Measurements from ENCODE around the gene MTA3.

DNA sequence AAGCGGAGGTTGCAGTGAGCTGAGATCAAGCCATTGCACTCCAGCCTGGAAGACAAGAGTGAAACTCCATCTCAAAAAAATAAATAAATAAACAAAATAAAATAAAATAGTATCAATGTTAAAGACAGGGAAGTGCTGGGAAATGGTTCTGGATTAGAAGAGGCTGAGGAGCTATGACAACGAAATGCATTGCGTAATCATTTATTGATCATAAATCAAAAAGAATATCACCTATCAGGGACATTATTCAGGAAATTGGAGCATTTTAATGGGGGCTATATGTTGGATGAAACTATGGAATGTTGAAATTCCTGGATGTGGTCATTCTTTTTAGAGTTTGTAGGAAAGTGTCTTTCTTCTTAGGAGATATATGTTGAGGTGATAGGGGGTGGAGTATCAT, 30.9 kb upstream of the MTA3 start:
- no peak for TF ChIP-seq POLR2A (IDR thresholded peaks at IDR 0.05; ENCODE audit: extremely low read depth, insufficient read length)
- TF ChIP-seq, protein P1, sequence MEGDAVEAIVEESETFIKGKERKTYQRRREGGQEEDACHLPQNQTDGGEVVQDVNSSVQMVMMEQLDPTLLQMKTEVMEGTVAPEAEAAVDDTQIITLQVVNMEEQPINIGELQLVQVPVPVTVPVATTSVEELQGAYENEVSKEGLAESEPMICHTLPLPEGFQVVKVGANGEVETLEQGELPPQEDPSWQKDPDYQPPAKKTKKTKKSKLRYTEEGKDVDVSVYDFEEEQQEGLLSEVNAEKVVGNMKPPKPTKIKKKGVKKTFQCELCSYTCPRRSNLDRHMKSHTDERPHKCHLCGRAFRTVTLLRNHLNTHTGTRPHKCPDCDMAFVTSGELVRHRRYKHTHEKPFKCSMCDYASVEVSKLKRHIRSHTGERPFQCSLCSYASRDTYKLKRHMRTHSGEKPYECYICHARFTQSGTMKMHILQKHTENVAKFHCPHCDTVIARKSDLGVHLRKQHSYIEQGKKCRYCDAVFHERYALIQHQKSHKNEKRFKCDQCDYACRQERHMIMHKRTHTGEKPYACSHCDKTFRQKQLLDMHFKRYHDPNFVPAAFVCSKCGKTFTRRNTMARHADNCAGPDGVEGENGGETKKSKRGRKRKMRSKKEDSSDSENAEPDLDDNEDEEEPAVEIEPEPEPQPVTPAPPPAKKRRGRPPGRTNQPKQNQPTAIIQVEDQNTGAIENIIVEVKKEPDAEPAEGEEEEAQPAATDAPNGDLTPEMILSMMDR (IDR thresholded peaks at IDR 0.05; ENCODE audit: low read depth, low read length) = no peak
- no peak for TF ChIP-seq MYC (IDR thresholded peaks at IDR 0.05; ENCODE audit: low read depth, low read length)

Data from NB4 (cell line).